H1 (cell line): ENCODE data around the gene CENPP. TPM values are rescaled to one million over a fixed set of nuclear protein-coding genes. Genes with fewer than 3 reads are reported as not detected.

Source experiments
- CHD7 ChIP-seq: fragments of 300-600 bp; sonication (generic); IDR thresholded peaks from 2 replicates; pipeline ENCODE4 v1.7.1; 2012; ENCODE audit warnings: low read length, moderate library complexity, mild to moderate bottlenecking, inconsistent platforms; ENCODE audit not compliant: insufficient replicate concordance
- EZH2 ChIP-seq: fragments of 200-600 bp; sonication (generic); IDR thresholded peaks from 2 replicates; pipeline ENCODE4 v1.7.1; 2012; ENCODE audit warnings: low read depth, mild to moderate bottlenecking, moderate library complexity, low read length, inconsistent platforms; ENCODE audit not compliant: severe bottlenecking
- JUN ChIP-seq: IDR thresholded peaks from 2 replicates; pipeline ENCODE4 v1.6.1; 2011; ENCODE audit warnings: low read depth, mild to moderate bottlenecking, improper control_type of control experiment, low read length
- SIRT6 ChIP-seq: IDR thresholded peaks from one replicate; pipeline ENCODE4 v1.7.1; 2012; ENCODE audit warnings: low read length, inconsistent platforms
- TCF12 ChIP-seq: IDR thresholded peaks from 2 replicates; pipeline ENCODE4 v1.6.1; 2011; ENCODE audit warnings: low read depth, mild to moderate bottlenecking, low read length
- TEAD4 ChIP-seq: IDR thresholded peaks from 2 replicates; pipeline ENCODE4 v1.6.1; 2012; ENCODE audit warnings: low read depth, low read length, inconsistent platforms, mixed read lengths
- polyA plus RNA-seq, 7 experiments: library from polyadenylated mRNA; depleted of rRNA in 3 of 7; stranded (reverse) in 5 of 7; unstranded in 2 of 7; fragments of >200 nt in 5 of 7; fragments of 200-250 nt in 2 of 7; gene quantifications; 1 replicate in 5 of 7; 2 replicates in 1 of 7; 4 replicates in 1 of 7; pipeline versions ENCODE4 v1.2.1 to v1.2.3, GENCODE V29; 2011 to 2013; ENCODE audit warnings: missing spikeins in 2 of 7, mixed read lengths in 2 of 7
- total RNA-seq: library from RNA; stranded (reverse); fragmentation: NEBNext Ultra II Directional; extraction: Animal tissue kit (Norgen Biotek cat#: 25700); gene quantifications from 2 replicates; pipeline ENCODE4 v1.2.1, GENCODE V29; 2021
- TF ChIP-seq, protein P1 (sequence below): IDR thresholded peaks from 2 replicates; pipeline ENCODE4 v1.6.1; 2011; ENCODE audit warnings: low read length, improper control_type of control experiment

CENPP gene
- total and polyA plus RNA-seq, 2 of the 8 experiments (the other 6 are each of a cell fraction or from before 2014, with no cell fraction given) = 2.7 to 10.8 TPM

GRCh38 chr9:92514635-92515034, 188.9 kb downstream of the CENPP start (continued):
- no peak for TF ChIP-seq CHD7
- no peak for TF ChIP-seq TCF12
- TF ChIP-seq EZH2 = no peak
- TF ChIP-seq JUN = no peak
- TF ChIP-seq TEAD4 = no peak
- no peak for TF ChIP-seq SIRT6
- TF ChIP-seq, protein P1, sequence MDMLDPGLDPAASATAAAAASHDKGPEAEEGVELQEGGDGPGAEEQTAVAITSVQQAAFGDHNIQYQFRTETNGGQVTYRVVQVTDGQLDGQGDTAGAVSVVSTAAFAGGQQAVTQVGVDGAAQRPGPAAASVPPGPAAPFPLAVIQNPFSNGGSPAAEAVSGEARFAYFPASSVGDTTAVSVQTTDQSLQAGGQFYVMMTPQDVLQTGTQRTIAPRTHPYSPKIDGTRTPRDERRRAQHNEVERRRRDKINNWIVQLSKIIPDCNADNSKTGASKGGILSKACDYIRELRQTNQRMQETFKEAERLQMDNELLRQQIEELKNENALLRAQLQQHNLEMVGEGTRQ = no peak
